Measurements from ENCODE around the gene RGS12.

DNA sequence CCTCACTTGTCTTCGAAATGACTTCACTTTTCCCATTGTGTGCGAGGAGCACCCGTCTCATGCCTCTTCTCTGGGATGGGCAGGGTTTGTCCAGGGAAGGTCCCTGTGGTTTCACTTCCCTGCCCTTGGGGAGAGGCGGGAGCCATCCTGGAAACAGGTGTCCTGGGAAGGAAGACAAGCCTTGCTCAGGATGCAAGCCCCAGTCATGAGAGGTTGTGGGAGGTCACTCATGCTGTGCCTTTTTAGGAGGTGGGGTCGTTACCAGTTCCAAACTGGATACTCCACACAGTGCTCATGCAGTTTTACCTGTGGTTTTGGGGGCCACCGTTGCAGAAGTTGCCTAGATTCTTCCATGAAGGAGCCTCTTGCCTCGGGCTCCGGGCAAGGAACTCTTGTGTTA, 3.8 kb downstream of the RGS12 start:
- TF ChIP-seq POLR2A (IDR thresholded peaks at IDR 0.05) (no peak), POLR2AphosphoS5 (IDR thresholded peaks at IDR 0.05; ENCODE audit: insufficient read depth in 1 of 2, low read depth in 1 of 2) (no peak)
- TF ChIP-seq, protein P1, sequence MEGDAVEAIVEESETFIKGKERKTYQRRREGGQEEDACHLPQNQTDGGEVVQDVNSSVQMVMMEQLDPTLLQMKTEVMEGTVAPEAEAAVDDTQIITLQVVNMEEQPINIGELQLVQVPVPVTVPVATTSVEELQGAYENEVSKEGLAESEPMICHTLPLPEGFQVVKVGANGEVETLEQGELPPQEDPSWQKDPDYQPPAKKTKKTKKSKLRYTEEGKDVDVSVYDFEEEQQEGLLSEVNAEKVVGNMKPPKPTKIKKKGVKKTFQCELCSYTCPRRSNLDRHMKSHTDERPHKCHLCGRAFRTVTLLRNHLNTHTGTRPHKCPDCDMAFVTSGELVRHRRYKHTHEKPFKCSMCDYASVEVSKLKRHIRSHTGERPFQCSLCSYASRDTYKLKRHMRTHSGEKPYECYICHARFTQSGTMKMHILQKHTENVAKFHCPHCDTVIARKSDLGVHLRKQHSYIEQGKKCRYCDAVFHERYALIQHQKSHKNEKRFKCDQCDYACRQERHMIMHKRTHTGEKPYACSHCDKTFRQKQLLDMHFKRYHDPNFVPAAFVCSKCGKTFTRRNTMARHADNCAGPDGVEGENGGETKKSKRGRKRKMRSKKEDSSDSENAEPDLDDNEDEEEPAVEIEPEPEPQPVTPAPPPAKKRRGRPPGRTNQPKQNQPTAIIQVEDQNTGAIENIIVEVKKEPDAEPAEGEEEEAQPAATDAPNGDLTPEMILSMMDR (IDR thresholded peaks at IDR 0.05) = no peak

All from vagina (tissue), 2 donors.